Hepatocyte (in vitro differentiated cells): ENCODE data around the gene KCNE5.

Source experiments
- EZH2 ChIP-seq: fragments of 200-600 bp; sonication (generic); IDR thresholded peaks from 2 replicates; pipeline ENCODE4 v1.6.1; 2016; ENCODE audit warnings: antibody characterized with exemption, mild to moderate bottlenecking, borderline replicate concordance
- EZH2phosphoT487 ChIP-seq: fragments of 200-600 bp; sonication (generic); IDR thresholded peaks from one replicate; pipeline ENCODE4 v1.6.1; 2018; ENCODE audit warnings: antibody characterized with exemption, mild to moderate bottlenecking, low read depth, moderate library complexity; ENCODE audit not compliant: unreplicated experiment, severe bottlenecking
- TF ChIP-seq, protein P1 (sequence below): fragments of 200-600 bp; sonication (generic); IDR thresholded peaks from 2 replicates; pipeline ENCODE4 v1.5.1; 2016; ENCODE audit warnings: antibody characterized with exemption, mild to moderate bottlenecking; ENCODE audit not compliant: poor library complexity

GRCh38 chrX:109623997-109624396, 975 bp downstream of the KCNE5 start:
- TF ChIP-seq, protein P1, sequence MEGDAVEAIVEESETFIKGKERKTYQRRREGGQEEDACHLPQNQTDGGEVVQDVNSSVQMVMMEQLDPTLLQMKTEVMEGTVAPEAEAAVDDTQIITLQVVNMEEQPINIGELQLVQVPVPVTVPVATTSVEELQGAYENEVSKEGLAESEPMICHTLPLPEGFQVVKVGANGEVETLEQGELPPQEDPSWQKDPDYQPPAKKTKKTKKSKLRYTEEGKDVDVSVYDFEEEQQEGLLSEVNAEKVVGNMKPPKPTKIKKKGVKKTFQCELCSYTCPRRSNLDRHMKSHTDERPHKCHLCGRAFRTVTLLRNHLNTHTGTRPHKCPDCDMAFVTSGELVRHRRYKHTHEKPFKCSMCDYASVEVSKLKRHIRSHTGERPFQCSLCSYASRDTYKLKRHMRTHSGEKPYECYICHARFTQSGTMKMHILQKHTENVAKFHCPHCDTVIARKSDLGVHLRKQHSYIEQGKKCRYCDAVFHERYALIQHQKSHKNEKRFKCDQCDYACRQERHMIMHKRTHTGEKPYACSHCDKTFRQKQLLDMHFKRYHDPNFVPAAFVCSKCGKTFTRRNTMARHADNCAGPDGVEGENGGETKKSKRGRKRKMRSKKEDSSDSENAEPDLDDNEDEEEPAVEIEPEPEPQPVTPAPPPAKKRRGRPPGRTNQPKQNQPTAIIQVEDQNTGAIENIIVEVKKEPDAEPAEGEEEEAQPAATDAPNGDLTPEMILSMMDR, result no peak
- TF ChIP-seq EZH2phosphoT487 (no peak), EZH2 (no peak)
